Nephron (organoid): Measurements from ENCODE around the gene GNA15.

Experiments
- H3K27ac Mint-ChIP-seq, 3 experiments: 2 replicates each; pipeline ENCODE4 v1.8.0; 2020; ENCODE audit warnings: mixed read lengths in 3 of 3, mild to moderate bottlenecking in 2 of 3, moderate library complexity in 1 of 3
- H3K27me3 Mint-ChIP-seq: 2 replicates; pipeline ENCODE4 v1.8.0; 2021; ENCODE audit warnings: low read depth, mild to moderate bottlenecking, moderate library complexity, mixed read lengths
- H3K36me3 Mint-ChIP-seq: 2 replicates; pipeline ENCODE4 v1.8.0; 2020; ENCODE audit warnings: low read depth, mixed read lengths
- H3K4me1 Mint-ChIP-seq: 2 replicates; pipeline ENCODE4 v1.8.0; 2020; ENCODE audit warnings: mixed read lengths
- H3K4me3 Mint-ChIP-seq, 3 experiments: 2 replicates each; pipeline ENCODE4 v1.8.0; 2020; ENCODE audit warnings: mild to moderate bottlenecking in 3 of 3, mixed read lengths in 3 of 3, moderate library complexity in 2 of 3
- H3K9me3 Mint-ChIP-seq: 2 replicates; pipeline ENCODE4 v1.8.0; 2020; ENCODE audit warnings: mixed read lengths
- TF ChIP-seq, protein P1 (sequence below), 3 experiments: fragments of 200-600 bp; sonication (generic); IDR thresholded peaks; one replicate each; pipeline ENCODE4 v1.5.0; 2021; ENCODE audit warnings: antibody characterized with exemption in 3 of 3; ENCODE audit not compliant: unreplicated experiment in 3 of 3

GNA15 gene

DNA sequence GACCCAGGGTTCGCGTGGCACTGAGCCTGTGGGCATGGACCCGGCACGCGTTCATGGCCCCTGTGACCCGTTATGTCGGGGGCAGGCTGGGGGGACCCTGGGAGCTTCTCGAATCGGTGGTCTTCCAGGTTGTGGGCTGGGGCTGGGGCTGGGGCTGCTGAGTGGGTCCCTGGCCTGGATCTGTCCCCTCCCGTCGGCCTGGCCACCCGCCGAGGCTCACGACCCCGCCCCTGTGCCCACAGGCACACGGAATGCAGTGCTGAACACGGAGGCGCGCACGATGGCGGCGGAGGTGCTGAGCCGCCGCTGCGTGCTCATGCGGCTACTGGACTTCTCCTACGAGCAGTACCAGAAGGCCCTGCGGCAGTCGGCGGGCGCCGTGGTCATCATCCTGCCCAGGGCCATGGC lies 56.4 kb downstream of the GNA15 start:
- H3K4me1 Mint-ChIP-seq, result peaks cover 7% of the 10 kb centered on the region
- TF ChIP-seq, protein P1, sequence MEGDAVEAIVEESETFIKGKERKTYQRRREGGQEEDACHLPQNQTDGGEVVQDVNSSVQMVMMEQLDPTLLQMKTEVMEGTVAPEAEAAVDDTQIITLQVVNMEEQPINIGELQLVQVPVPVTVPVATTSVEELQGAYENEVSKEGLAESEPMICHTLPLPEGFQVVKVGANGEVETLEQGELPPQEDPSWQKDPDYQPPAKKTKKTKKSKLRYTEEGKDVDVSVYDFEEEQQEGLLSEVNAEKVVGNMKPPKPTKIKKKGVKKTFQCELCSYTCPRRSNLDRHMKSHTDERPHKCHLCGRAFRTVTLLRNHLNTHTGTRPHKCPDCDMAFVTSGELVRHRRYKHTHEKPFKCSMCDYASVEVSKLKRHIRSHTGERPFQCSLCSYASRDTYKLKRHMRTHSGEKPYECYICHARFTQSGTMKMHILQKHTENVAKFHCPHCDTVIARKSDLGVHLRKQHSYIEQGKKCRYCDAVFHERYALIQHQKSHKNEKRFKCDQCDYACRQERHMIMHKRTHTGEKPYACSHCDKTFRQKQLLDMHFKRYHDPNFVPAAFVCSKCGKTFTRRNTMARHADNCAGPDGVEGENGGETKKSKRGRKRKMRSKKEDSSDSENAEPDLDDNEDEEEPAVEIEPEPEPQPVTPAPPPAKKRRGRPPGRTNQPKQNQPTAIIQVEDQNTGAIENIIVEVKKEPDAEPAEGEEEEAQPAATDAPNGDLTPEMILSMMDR (IDR thresholded peaks at IDR 0.05; ENCODE audit: unreplicated experiment in 3 of 3), result no peak
- no peak overlapping the region for H3K4me3 Mint-ChIP-seq
- H3K36me3 Mint-ChIP-seq, result peaks cover 13% of the 10 kb centered on the region
- H3K27me3 Mint-ChIP-seq, result no peaks in the 10 kb centered on the region
- H3K9me3 Mint-ChIP-seq, result no peaks in the 10 kb centered on the region
- no peak overlapping the region for H3K27ac Mint-ChIP-seq

DNA sequence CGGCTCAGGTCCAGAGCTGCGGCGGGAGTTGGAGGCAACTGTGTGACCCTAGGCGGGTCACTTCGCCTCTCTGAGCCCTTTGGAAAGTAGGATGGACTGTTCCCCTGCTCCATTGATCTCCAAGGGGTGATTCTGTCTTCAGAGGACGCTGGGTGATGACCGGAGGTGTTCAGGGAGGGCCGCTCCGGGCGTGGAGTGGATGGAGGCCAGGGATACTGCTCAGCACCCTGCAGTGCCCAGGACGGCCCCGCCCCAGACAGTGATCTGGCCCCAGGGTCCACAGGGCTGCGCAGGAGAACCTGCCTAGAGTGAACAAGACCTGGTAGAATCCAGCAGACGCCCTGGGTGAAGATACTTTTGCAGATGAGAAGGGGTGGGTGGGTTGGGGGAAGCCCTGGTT lies 56.9 kb downstream of the GNA15 start:
- H3K36me3 Mint-ChIP-seq, result peaks cover 13% of the 10 kb centered on the region
- peaks cover 5% of the 10 kb centered on the region for H3K4me1 Mint-ChIP-seq
- H3K27ac Mint-ChIP-seq, result no peak overlapping the region
- H3K4me3 Mint-ChIP-seq, result no peak overlapping the region
- H3K27me3 Mint-ChIP-seq, result no peaks in the 10 kb centered on the region
- TF ChIP-seq, protein P1 (IDR thresholded peaks at IDR 0.05; ENCODE audit: unreplicated experiment in 3 of 3), result no peak
- H3K9me3 Mint-ChIP-seq, result no peaks in the 10 kb centered on the region

DNA sequence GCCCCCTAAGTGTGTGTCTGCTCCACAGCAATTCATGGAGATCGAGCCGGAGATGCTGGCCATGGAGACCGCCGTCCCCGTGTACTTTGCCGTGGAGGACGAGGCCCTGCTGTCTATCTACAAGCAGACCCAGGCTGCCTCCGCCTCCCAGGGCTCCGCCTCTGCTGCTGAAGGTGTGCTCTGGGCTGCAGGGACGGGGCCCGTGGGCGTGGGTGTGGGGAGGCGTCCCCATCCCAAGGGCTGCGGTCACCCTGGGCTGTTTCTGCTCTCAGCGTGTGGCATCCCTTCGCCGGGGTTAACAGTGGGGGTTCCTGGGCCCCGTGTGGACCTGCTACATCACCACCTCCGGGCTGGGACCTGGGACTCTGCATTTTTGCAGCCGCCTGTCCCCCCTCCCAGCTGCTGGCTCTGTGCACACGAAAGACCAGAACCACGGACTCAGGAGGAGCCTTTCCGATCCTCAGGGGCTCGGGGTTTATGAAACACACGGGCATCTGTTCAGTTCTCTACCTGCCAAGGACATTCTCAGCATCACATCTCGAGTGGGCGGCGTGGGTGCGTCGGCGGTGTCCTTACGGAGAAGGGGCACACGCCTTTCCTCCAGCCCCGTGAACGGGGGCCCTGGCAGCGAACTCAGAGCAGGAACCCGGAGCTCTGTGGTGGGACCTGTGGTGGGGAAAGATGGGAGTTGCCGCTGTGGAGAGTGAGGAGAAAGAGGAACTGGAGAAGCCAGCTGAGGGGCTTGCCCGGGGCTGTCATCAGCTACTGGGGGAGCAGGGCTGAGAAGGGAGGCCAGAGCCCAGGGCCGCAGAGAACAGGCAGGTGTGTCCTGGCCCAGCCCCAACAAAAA lies 57.6 kb downstream of the GNA15 start:
- H3K4me1 Mint-ChIP-seq, result no peaks in the 10 kb centered on the region
- H3K27me3 Mint-ChIP-seq, result no peaks in the 10 kb centered on the region
- no peaks in the 10 kb centered on the region for H3K9me3 Mint-ChIP-seq
- no peak overlapping the region for H3K27ac Mint-ChIP-seq
- TF ChIP-seq, protein P1 (IDR thresholded peaks at IDR 0.05; ENCODE audit: unreplicated experiment in 3 of 3), result no peak
- no peak overlapping the region for H3K4me3 Mint-ChIP-seq
- H3K36me3 Mint-ChIP-seq, result peaks cover 13% of the 10 kb centered on the region

DNA sequence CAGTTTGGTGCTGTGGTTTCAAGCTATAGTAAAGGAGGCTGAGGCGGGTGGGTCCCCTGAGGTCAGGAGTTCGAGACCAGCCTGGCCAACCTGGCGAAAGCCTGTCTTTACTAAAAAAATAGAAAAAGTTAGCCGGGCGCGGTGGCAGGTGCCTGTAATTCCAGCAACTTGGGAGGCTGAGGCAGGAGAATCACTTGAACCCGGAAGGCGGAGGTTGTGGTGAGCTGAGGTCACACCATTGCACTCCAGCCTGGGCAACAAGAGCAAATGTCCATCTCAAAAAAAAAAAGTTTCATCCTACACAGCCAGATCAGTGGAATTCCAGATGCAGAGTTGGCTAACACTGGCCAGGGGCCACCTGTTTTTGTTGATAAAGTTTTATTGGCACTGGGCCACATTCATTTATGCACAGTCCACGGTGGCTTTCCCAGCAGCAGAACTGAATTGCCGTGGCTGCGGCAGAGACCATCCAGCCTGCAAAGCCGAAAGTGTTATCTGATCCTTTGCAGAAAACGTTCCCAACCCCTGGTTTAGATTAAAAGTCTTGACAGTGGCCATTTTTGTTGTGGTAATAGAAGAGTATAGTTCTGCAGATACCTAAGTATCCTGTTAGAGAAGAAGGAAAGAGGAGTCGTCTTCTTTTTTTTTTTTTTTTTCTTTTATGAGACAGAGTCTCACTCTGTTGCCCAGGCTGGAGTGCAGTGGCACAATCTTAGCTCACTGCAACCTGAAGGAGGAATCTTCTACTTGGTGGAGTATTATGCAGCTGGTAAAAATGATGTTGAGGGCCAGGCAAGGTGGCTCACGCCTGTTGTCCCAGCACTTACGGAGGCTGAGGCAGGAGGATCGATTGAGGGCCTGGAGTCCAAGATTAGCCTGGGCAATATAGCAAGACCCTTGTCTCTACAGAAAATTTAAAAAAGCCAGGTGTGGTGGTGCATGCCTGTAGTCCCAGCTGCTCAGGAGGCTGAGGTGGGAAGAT lies 58.6 kb downstream of the GNA15 start:
- H3K9me3 Mint-ChIP-seq, result no peaks in the 10 kb centered on the region
- TF ChIP-seq, protein P1 (IDR thresholded peaks at IDR 0.05; ENCODE audit: unreplicated experiment in 3 of 3), result no peak
- no peak overlapping the region for H3K27ac Mint-ChIP-seq
- no peaks in the 10 kb centered on the region for H3K27me3 Mint-ChIP-seq
- no peak overlapping the region for H3K4me3 Mint-ChIP-seq
- no peaks in the 10 kb centered on the region for H3K4me1 Mint-ChIP-seq
- peaks cover 13% of the 10 kb centered on the region for H3K36me3 Mint-ChIP-seq

DNA sequence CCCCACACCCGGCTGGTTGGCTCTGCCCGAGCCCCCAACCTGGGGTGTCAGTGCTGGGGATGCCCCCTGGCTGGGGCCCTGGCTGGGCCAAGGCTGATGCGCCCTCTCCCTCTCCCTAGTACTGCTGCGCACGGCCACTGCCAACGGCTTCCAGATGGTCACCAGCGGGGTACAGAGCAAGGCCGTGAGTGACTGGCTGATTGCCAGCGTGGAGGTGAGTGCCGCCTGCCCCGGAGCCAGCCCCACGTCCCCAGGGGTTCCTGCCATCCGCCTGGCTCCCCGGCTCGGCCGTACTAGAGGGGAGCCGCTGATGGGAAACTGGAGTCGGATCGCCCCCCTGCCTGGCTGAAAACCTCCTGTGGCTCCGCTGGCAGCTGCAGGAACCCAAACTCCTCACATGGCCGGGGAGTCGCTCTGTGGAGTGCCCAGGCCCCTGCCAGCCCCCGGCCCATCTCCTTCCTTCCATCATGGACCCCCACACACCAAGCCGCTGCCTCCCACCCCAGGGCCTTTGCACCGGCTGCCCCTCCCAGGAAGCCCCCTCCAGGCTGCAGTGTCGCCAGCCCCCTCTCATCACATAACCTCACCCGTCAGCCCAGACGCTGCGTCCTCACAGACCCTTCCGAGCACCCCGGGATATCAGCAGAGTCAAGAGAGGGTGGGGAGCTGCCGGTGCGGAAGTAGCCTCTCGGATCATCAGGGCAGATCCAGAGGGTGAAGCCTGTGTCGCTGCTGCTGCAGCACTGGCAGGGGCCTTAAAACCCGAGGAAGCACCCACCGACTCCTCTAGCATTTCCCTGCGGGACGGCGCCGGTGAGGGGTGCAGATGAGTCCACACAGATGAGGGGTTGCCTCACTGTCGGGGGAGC lies 60.5 kb downstream of the GNA15 start:
- H3K4me1 Mint-ChIP-seq, result no peaks in the 10 kb centered on the region
- peaks cover 13% of the 10 kb centered on the region for H3K36me3 Mint-ChIP-seq
- TF ChIP-seq, protein P1 (IDR thresholded peaks at IDR 0.05; ENCODE audit: unreplicated experiment in 3 of 3), result no peak
- H3K9me3 Mint-ChIP-seq, result no peaks in the 10 kb centered on the region
- no peaks in the 10 kb centered on the region for H3K27me3 Mint-ChIP-seq
- no peak overlapping the region for H3K27ac Mint-ChIP-seq
- no peak overlapping the region for H3K4me3 Mint-ChIP-seq
